Peyer's patch (tissue), 4 donors: ENCODE measurements around the gene HS6ST3.

Experiments used
- POLR2A ChIP-seq, 2 donors: fragments of 450-650 bp; IDR thresholded peaks; one replicate each; pipeline ENCODE4 v1.5.1; 2017; ENCODE audit warnings: antibody characterized with exemption in 2 of 2, mild to moderate bottlenecking in 2 of 2, moderate library complexity in 2 of 2
- TF ChIP-seq, protein P1 (sequence below), 6 experiments: fragments of 450-650 bp in 4 of 6; fragments of 200-600 bp in 2 of 6; sonication (generic) in 1 of 6; IDR thresholded peaks; one replicate each; pipeline ENCODE4 v1.5.1; 2017 to 2019; ENCODE audit warnings: antibody characterized with exemption in 6 of 6, mild to moderate bottlenecking in 3 of 6, moderate library complexity in 1 of 6

DNA sequence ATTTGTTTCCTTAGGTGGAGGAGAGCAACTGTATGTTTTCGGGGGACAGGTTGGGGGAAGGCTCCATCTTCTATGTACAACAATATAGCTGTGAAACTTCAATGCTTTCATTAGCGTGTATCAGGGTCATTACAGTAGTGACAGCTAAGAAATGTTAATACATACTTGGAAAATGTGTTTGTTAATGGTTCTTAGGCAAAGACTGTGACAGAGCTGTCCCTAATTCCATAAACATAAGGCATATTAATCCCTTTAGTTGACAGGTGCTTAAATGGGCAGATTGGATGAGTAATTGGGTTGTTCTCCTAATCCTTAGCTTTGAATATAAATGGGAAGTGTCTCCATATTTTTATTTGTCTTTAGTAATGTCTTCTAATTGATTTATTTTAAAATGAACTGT lies 313.7 kb downstream of the HS6ST3 start:
- TF ChIP-seq, protein P1, sequence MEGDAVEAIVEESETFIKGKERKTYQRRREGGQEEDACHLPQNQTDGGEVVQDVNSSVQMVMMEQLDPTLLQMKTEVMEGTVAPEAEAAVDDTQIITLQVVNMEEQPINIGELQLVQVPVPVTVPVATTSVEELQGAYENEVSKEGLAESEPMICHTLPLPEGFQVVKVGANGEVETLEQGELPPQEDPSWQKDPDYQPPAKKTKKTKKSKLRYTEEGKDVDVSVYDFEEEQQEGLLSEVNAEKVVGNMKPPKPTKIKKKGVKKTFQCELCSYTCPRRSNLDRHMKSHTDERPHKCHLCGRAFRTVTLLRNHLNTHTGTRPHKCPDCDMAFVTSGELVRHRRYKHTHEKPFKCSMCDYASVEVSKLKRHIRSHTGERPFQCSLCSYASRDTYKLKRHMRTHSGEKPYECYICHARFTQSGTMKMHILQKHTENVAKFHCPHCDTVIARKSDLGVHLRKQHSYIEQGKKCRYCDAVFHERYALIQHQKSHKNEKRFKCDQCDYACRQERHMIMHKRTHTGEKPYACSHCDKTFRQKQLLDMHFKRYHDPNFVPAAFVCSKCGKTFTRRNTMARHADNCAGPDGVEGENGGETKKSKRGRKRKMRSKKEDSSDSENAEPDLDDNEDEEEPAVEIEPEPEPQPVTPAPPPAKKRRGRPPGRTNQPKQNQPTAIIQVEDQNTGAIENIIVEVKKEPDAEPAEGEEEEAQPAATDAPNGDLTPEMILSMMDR (IDR thresholded peaks at IDR 0.05), result no peak
- no peak for TF ChIP-seq POLR2A (IDR thresholded peaks at IDR 0.05)
